Skeletal muscle tissue (tissue), 4 donors: Measurements from ENCODE around the gene S100A1. TPM values are rescaled to one million over a fixed set of nuclear protein-coding genes. Genes with fewer than 3 reads are reported as not detected.
A peak's percentile ranks its signal among the peaks of the same experiment; 100 is the strongest.
"Not testable (repeated sequence)": the region's sequence is repeated elsewhere in the genome, so short reads cannot be mapped to it uniquely, and the experiment has no call there.

Experiments used
- H3K27ac ChIP-seq: one replicate; pipeline ENCODE4 v1.7.0; 2013; ENCODE audit warnings: mild to moderate bottlenecking, low read depth, low read length, inconsistent platforms
- H3K27me3 ChIP-seq, 3 donors: one replicate each; pipeline ENCODE4 v1.7.0; 2013; ENCODE audit warnings: low read length in 3 of 3; ENCODE audit not compliant: control insufficient read depth in 3 of 3, insufficient read depth in 3 of 3
- H3K36me3 ChIP-seq, 3 donors: one replicate each; pipeline ENCODE4 v1.7.0; 2013; ENCODE audit warnings: low read length in 3 of 3; ENCODE audit not compliant: control insufficient read depth in 3 of 3, insufficient read depth in 3 of 3
- H3K4me1 ChIP-seq, 3 donors: one replicate each; pipeline ENCODE4 v1.7.0; 2013; ENCODE audit warnings: low read length in 3 of 3, mild to moderate bottlenecking in 3 of 3; ENCODE audit not compliant: control insufficient read depth in 3 of 3, insufficient read depth in 3 of 3
- H3K4me3 ChIP-seq, 3 donors: one replicate each; pipeline ENCODE4 v1.7.0; 2013; ENCODE audit warnings: low read length in 3 of 3
- H3K9ac ChIP-seq, 3 donors: one replicate each; pipeline ENCODE4 v1.7.0; 2013; ENCODE audit warnings: low read length in 3 of 3, mild to moderate bottlenecking in 3 of 3, moderate library complexity in 2 of 3, low read depth in 1 of 3
- H3K9me3 ChIP-seq, 3 donors: one replicate each; pipeline ENCODE4 v1.7.0; 2013; ENCODE audit warnings: low read length in 3 of 3; ENCODE audit not compliant: control insufficient read depth in 3 of 3
- total RNA-seq: library from RNA; depleted of rRNA; stranded (reverse); fragments of >200 nt; gene quantifications from one replicate; pipeline ENCODE4 v1.2.3, GENCODE V29; 2014
- donor health status: Osteomylitis.

S100A1 gene
- total RNA-seq, 1 donor from 2014 or later: 0.52 TPM

- H3K4me1 ChIP-seq: peaks cover 10 to 13% (median 11%) of the 10 kb centered on the region in 3 donors
- peak overlapping the region; percentile 87 to 90 (median 88) for H3K4me3 ChIP-seq
- peaks cover 37 to 38% (median 38%) of the 10 kb centered on the region in 3 donors for H3K36me3 ChIP-seq
- H3K9ac ChIP-seq: peak overlapping the region; percentile 88 to 96 (median 96)
- no peaks in the 10 kb centered on the region for H3K9me3 ChIP-seq
- no peaks in the 10 kb centered on the region for H3K27me3 ChIP-seq
- no peak overlapping the region for H3K27ac ChIP-seq
These were observed 31.4 kb downstream of the S100A1 start for GRCh38 chr1:153659656-153660055.

GRCh38 chr1:153661111-153661708 lies 33.0 kb downstream of the S100A1 start:
- Histone ChIP-seq H3K9me3 (no peaks in the 10 kb centered on the region), H3K36me3 (peaks cover 48 to 54% (median 53%) of the 10 kb centered on the region in 3 donors), H3K9ac (no peak overlapping the region), H3K4me1 (peaks cover 10 to 13% (median 11%) of the 10 kb centered on the region in 3 donors), H3K27me3 (no peaks in the 10 kb centered on the region), H3K27ac (no peak overlapping the region), H3K4me3 (no peak overlapping the region)

DNA sequence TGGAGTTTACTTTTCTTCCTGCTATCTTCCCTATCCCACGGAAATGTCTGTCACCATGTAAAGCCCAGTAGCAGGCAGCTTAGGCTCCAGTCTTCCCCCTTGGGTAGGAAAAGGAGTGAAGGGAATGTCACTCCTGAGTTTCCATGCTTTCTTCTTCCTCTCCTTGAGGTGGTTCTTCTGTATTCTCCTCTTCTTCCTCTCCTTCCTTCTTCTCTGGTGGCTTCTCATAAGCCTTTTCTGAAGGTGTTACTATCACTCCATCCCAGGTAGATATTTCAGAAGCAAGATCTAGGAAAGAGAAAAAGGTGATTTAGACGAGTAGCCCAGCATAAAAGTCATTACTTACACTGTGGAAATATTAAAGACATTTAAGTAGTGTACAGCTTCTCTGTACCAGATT lies 34.0 kb downstream of the S100A1 start:
- Histone ChIP-seq H3K9ac (no peak overlapping the region), H3K36me3 (peaks cover 59 to 65% (median 63%) of the 10 kb centered on the region in 3 donors), H3K27me3 (no peaks in the 10 kb centered on the region), H3K4me3 (no peak overlapping the region), H3K27ac (no peak overlapping the region), H3K9me3 (no peaks in the 10 kb centered on the region), H3K4me1 (peaks cover 10 to 13% (median 11%) of the 10 kb centered on the region in 3 donors)

DNA sequence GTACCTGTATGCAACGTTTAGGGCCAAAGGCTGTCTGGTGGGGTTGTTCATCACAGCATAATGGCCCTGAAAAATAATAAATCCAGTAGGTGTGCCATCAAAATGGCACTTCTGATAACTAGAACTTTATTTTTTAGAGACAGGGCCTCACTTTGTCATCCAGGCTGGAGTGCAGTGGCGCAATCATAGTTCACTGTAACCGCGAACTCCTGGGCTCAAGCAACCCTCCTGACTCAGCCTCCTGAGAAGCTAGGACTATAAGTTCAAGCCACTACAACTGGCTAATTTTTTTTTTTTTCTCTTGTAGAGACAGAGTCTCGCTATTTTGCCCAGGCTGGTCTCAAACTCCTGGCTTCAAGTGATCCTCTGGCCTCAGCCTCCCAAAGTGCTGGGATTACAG lies 35.0 kb downstream of the S100A1 start:
- peaks cover 11 to 13% (median 12%) of the 10 kb centered on the region in 3 donors for H3K4me1 ChIP-seq
- no peaks in the 10 kb centered on the region for H3K9me3 ChIP-seq
- no peak overlapping the region for H3K4me3 ChIP-seq
- H3K9ac ChIP-seq: no peak overlapping the region
- peaks cover 63 to 74% (median 73%) of the 10 kb centered on the region in 3 donors for H3K36me3 ChIP-seq
- no peak overlapping the region for H3K27ac ChIP-seq
- no peaks in the 10 kb centered on the region for H3K27me3 ChIP-seq

DNA sequence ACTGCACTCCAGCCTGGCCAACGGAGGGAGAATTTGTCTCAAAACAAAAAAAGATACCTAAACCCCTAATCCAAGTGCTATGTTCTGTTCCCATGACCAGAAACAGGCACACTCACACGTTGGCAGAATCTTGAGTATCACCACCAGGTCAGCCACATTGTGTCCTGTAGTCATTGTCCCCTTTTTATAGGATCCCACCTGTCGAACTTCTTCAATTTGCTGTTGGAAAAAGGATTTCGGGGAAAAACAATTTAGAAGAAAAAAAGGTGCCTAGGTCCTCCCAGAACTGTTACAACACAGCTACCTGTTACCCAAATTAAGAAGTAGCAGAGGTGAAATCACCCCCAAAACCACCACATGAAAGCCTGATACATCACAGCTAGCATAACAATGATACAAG lies 39.2 kb downstream of the S100A1 start:
- no peak overlapping the region for H3K4me3 ChIP-seq
- H3K9ac ChIP-seq: no peak overlapping the region
- H3K4me1 ChIP-seq: peaks cover 13 to 16% (median 15%) of the 10 kb centered on the region in 3 donors
- no peak overlapping the region for H3K27ac ChIP-seq
- H3K9me3 ChIP-seq: no peaks in the 10 kb centered on the region
- peaks cover 56 to 67% (median 64%) of the 10 kb centered on the region in 3 donors for H3K36me3 ChIP-seq
- H3K27me3 ChIP-seq: no peaks in the 10 kb centered on the region

DNA sequence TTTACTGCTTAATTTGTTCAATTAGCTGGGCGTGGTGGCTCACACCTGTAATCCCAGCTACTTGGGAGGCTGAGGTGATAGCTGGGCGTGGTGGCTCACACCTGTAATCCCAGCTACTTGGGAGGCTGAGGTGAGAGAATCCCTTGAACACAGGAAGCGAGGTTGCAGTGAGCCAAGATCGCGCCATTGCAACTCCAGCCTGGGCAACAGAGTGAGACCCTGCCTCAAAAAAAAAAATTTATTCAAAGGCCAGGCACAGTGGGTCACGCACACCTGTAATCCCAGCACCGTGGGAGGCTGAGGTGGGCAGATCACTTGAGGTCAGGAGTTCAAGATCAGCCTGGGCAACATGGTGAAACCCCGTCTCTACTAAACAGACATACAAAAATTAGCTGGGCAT lies 40.4 kb downstream of the S100A1 start:
- H3K4me3 ChIP-seq, H3K9me3 ChIP-seq, H3K9ac ChIP-seq, H3K27ac ChIP-seq, H3K27me3 ChIP-seq: not testable (repeated sequence)
- peaks cover 13 to 16% (median 15%) of the 10 kb centered on the region in 3 donors for H3K4me1 ChIP-seq
- H3K36me3 ChIP-seq: peaks cover 48 to 55% (median 53%) of the 10 kb centered on the region in 3 donors

- Histone ChIP-seq H3K4me1 (peaks cover 13 to 16% (median 15%) of the 10 kb centered on the region in 3 donors), H3K4me3 (peak overlapping the region; percentile 86 to 95 (median 94))
These were observed 41.4 kb downstream of the S100A1 start for GRCh38 chr1:153669606-153670005.

DNA sequence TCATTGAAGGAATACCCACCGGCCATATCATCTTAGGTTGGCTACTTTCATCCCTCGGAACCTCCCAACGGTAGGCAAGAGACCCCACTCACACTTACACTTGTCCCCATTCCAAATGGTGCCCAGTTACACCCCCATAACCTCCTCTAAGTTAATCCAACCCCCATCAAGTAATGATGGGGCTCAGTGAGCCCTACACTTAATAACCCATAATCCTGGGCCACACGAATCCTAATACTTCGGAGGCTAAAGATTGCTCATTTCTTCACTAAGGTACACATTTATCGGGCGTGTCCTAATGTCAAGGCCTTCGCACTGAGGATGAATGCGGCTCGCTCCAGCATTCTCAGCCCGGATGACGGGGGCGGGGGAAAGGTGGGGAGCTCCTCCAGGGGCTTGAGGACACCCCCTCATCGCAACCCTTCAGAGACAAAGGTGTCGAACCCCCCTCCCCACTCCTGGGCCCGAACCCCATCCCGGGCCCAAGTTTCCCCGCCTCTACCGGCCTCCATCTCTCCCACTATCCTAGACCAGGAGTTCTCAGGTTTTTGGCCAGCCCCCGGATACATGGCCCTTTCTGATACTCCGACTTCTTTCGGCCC lies 42.1 kb downstream of the S100A1 start:
- Histone ChIP-seq H3K4me3 (peak overlapping the region; percentile 86 to 95 (median 94)), H3K4me1 (peaks cover 13 to 16% (median 15%) of the 10 kb centered on the region in 3 donors), H3K9ac (peak overlapping the region; percentile 91 to 96 (median 94)), H3K36me3 (peaks cover 32 to 38% (median 37%) of the 10 kb centered on the region in 3 donors), H3K9me3 (no peaks in the 10 kb centered on the region), H3K27me3 (no peaks in the 10 kb centered on the region), H3K27ac (peak overlapping the region; percentile 92)

More at GRCh38 chr1:153669606-153670005, 41.4 kb downstream of the S100A1 start:
- Histone ChIP-seq H3K27me3 (no peaks in the 10 kb centered on the region), H3K9me3 (no peaks in the 10 kb centered on the region), H3K27ac (no peak overlapping the region), H3K9ac (peak overlapping the region in 2 of 3 donors; percentile 91 to 96), H3K36me3 (peaks cover 38 to 45% (median 45%) of the 10 kb centered on the region in 3 donors)

DNA sequence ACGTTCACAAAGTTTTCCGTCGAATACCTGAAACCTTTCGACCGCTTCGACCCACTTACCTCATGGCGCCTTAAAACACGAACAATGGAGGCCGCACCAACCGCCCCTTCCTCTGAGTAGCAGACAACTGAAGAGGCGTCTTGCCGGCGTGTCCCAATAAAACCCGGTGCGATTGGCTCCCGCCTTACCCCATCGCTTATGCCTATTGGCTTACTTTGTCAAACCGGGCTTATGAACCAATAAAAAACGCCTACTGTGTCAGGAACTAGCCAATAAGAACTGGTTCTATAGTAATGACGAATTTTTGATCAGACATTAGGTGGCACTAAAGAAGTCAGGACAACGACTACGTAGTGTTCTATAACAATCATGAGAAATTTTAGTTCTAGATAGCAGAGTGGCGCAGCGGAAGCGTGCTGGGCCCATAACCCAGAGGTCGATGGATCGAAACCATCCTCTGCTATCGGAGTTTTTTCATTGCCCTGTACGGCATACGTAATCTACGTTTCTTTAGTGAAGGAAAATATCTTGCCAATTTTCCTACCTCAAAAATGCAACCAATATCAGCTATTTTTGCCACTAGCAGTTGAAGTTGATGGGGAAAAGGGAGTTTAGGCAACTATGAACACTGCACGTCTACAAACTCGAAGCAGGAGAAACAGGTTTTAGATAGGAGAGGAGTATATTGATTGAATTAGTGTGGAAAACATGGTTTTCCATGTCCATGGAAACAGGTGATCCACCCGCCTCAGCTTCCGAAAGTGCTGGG lies 42.8 kb downstream of the S100A1 start, which contains the start of gene ILF2:
Gene ILF2 (minus strand): TSS at position 135 of the 769 bp plus-strand sequence. CDS start 71 bp downstream, at position 64.
- Histone ChIP-seq H3K4me1 (peaks cover 13 to 16% (median 15%) of the 10 kb centered on the region in 3 donors), H3K9me3 (no peaks in the 10 kb centered on the region), H3K36me3 (peaks cover 29 to 31% (median 31%) of the 10 kb centered on the region in 3 donors), H3K27me3 (no peaks in the 10 kb centered on the region), H3K27ac (peak within 1 kb of the TSS; percentile 92), H3K4me3 (peak within 1 kb of the TSS; percentile 86 to 97 (median 95)), H3K9ac (peak within 1 kb of the TSS; percentile 91 to 96 (median 94))
